A673 (cell line): ENCODE results near the gene GDPD1. TPM values are rescaled to one million over a fixed set of nuclear protein-coding genes. Genes with fewer than 3 reads are reported as not detected.

Experiments used
- BruUV-seq: library from RNA; stranded (reverse); fragments of 400-500 nt; replicated peaks from 2 replicates; lab custom pipeline; 2021; lab: Mats Ljungman, UMichigan
- CTCF ChIA-PET: fragments of 300-600 bp; sonication (Branson Sonifier 250); formaldehyde crosslinking; loops from one replicate; lab custom pipeline; 2022; ENCODE audit warnings: antibody characterized with exemption; lab: Charles Lee
- POLR2A ChIA-PET: fragments of 300-600 bp; sonication (Branson Sonifier 250); formaldehyde crosslinking; loops from one replicate; lab custom pipeline; 2022; ENCODE audit warnings: antibody characterized with exemption; ENCODE audit not compliant: low non-redundant PET; lab: Charles Lee
- DNase-seq: peaks from one replicate; pipeline ENCODE4 v3.0.0-alpha.2; 2015; ENCODE audit warnings: low spot score
- H3K27ac ChIP-seq: fragments of 200-600 bp; sonication (generic); 2 replicates; pipeline ENCODE4 v1.5.1; 2016; ENCODE audit warnings: mixed run types, low read depth, mild to moderate bottlenecking, mixed read lengths, antibody characterized with exemption, low read length; ENCODE audit not compliant: poor library complexity, severe bottlenecking
- H3K27me3 ChIP-seq: fragments of 200-600 bp; sonication (generic); replicated peaks from 2 replicates; pipeline ENCODE4 v1.6.1; 2017; ENCODE audit warnings: mixed run types, low read depth, mild to moderate bottlenecking, mixed read lengths, antibody characterized with exemption, low read length; ENCODE audit not compliant: insufficient read depth, poor library complexity
- H3K36me3 ChIP-seq: fragments of 200-600 bp; sonication (generic); 2 replicates; pipeline ENCODE4 v1.6.1; 2016; ENCODE audit warnings: mixed run types, mild to moderate bottlenecking, mixed read lengths, antibody characterized with exemption, low read length; ENCODE audit not compliant: insufficient read depth, poor library complexity, severe bottlenecking
- H3K4me1 ChIP-seq: fragments of 200-600 bp; sonication (generic); 2 replicates; pipeline ENCODE4 v1.6.1; 2017; ENCODE audit warnings: mixed run types, mild to moderate bottlenecking, mixed read lengths, antibody characterized with exemption, low read length; ENCODE audit not compliant: insufficient read depth, poor library complexity, severe bottlenecking
- H3K4me3 ChIP-seq: fragments of 200-600 bp; sonication (generic); 2 replicates; pipeline ENCODE4 v1.5.1; 2016; ENCODE audit warnings: low read depth, mixed run types, mild to moderate bottlenecking, mixed read lengths, low read length; ENCODE audit not compliant: poor library complexity, severe bottlenecking
- H3K9me3 ChIP-seq: fragments of 200-600 bp; sonication (generic); 2 replicates; pipeline ENCODE4 v1.6.1; 2016; ENCODE audit warnings: mixed run types, low read depth, mild to moderate bottlenecking, mixed read lengths, antibody characterized with exemption, low read length; ENCODE audit not compliant: poor library complexity, severe bottlenecking
- EZH2 ChIP-seq: fragments of 200-600 bp; sonication (generic); IDR thresholded peaks from 2 replicates; pipeline ENCODE4 v1.6.1; 2017; ENCODE audit warnings: borderline replicate concordance, low read depth, mild to moderate bottlenecking, mixed read lengths, antibody characterized with exemption, low read length; ENCODE audit not compliant: poor library complexity, severe bottlenecking
- intact Hi-C: fragments of 100-400 bp; cut with micrococcal nuclease; formaldehyde crosslinking; loops from one replicate; pipeline ENCODE4 v1.10.0; 2022; ENCODE audit not compliant: unreplicated experiment
- total RNA-seq: library from RNA; stranded (reverse); gene quantifications from 2 replicates; pipeline ENCODE4 v1.2.3, GENCODE V29; 2021
- TF ChIP-seq, protein P1 (sequence below): fragments of 300-800, 200-600 bp; sonication (generic); conservative IDR thresholded peaks from 2 replicates; pipeline ENCODE4 v1.5.1; 2017; ENCODE audit warnings: low read depth, mild to moderate bottlenecking, antibody characterized with exemption, low read length, moderate library complexity, mixed read lengths

Gene GDPD1
- total RNA-seq, 1 experiment from 2014 or later = 2.6 TPM

DNA sequence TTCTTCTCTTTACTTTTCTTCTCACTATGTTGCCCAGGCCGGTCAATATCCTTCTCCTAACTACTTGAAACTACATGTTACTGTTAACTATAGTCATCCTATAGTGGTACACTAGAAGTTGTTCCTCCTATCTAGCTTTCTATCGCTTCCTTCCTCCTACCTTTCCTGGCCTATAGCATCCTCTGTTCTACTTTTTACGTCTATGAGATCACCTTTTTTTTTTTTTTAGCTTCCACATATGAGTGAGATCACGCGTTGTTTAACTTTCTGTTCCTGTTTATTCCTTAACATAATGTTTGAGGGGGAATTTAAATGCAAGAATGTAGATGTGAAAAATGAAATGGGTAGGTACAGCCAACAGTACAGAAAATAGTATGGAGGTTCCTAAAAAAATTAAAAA is 80.6 kb downstream of the GDPD1 start:
- ChIA-PET POLR2A (no interaction called here), CTCF (no interaction called here)
- DNase-seq = no peak
- TF ChIP-seq, protein P1, sequence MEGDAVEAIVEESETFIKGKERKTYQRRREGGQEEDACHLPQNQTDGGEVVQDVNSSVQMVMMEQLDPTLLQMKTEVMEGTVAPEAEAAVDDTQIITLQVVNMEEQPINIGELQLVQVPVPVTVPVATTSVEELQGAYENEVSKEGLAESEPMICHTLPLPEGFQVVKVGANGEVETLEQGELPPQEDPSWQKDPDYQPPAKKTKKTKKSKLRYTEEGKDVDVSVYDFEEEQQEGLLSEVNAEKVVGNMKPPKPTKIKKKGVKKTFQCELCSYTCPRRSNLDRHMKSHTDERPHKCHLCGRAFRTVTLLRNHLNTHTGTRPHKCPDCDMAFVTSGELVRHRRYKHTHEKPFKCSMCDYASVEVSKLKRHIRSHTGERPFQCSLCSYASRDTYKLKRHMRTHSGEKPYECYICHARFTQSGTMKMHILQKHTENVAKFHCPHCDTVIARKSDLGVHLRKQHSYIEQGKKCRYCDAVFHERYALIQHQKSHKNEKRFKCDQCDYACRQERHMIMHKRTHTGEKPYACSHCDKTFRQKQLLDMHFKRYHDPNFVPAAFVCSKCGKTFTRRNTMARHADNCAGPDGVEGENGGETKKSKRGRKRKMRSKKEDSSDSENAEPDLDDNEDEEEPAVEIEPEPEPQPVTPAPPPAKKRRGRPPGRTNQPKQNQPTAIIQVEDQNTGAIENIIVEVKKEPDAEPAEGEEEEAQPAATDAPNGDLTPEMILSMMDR = no peak
- TF ChIP-seq EZH2 = no peak
- Histone ChIP-seq H3K27me3 (no peaks in the 10 kb centered on the region), H3K4me3 (no peak overlapping the region), H3K36me3 (no peaks in the 10 kb centered on the region), H3K27ac (no peak overlapping the region), H3K4me1 (no peaks in the 10 kb centered on the region), H3K9me3 (no peaks in the 10 kb centered on the region)
- intact Hi-C loops = no loop called here
- BruUV-seq = no TSS peak

DNA sequence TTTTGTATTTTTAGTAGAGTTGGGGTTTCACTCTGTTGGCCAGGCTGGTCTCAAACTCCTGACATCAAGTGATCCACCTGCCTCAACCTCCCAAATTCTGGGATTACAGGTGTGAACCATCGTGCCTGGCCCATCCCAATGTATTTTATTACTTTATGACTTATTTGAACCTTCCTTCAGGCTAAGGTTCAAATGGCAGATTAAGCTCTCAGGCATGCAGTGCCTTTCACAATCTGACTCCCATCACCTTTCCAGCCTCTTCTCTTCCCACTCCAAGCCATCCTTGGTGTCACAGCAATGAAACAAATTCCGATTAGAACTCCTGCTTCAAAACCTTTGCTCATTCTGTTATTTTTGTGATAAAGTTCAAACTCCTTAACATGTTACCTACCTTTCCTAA is 84.5 kb downstream of the GDPD1 start:
- no peak for TF ChIP-seq EZH2
- TF ChIP-seq, protein P1 = no peak
- Histone ChIP-seq H3K36me3 (no peaks in the 10 kb centered on the region), H3K4me1 (no peaks in the 10 kb centered on the region), H3K27me3 (no peaks in the 10 kb centered on the region), H3K4me3 (no peak overlapping the region), H3K27ac (no peak overlapping the region), H3K9me3 (no peaks in the 10 kb centered on the region)
- no TSS peak for BruUV-seq
- ChIA-PET CTCF (no interaction called here), POLR2A (no interaction called here)
- intact Hi-C loops = no loop called here
- DNase-seq = no peak

DNA sequence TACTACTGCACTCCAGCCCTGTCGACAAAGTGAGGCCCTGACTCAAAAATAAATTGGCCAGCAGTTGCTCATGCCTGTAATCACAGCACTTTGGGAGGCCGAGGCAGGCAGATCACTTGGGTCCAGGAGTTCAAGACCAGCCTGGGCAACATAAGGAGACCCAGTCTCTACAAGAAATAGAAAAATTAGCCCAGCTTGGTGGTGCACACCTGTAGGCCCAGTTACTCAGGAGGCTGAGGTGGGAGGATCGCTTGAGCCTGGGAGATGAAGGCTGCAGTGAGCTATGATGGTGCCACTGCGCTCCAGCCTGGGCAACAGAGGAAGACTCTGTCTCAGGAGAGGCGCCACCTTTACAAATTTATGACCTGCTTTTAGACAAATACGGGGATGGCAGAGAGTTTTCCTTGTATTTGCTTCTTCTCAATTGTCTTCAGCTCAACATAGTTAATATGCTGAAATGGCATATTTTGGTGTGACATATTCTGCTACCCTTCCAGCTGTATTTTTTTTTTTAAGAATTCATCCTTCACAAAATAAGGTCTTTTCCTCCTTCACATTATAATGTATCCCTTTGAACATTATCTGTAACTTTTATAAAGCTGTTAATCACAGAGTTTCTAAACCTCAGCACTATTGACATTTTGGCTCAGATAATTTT is 90.1 kb downstream of the GDPD1 start:
- Histone ChIP-seq H3K36me3 (no peaks in the 10 kb centered on the region), H3K27ac (no peak overlapping the region), H3K27me3 (no peaks in the 10 kb centered on the region), H3K4me1 (no peaks in the 10 kb centered on the region), H3K4me3 (no peak overlapping the region), H3K9me3 (no peaks in the 10 kb centered on the region)
- DNase-seq = no peak
- CTCF ChIA-PET = interaction anchor here (0.5 to 1.9 kb wide), 5 partner anchors 129 to 726 kb away, joined by 5 to 8 read pairs (median 6); no protein-coding TSS in a partner anchor
- TF ChIP-seq, protein P1 = no peak
- no peak for TF ChIP-seq EZH2
- intact Hi-C loops = loop anchor here (10.0 kb wide), 1 partner anchor 724 kb away; no protein-coding TSS in a partner anchor
- POLR2A ChIA-PET = no interaction called here
- BruUV-seq = no TSS peak
